BE2C (cell line): ENCODE measurements around the gene POMGNT1.

ENCODE experiments used
- DNase-seq: peaks from one replicate; pipeline ENCODE4 v3.0.0-alpha.2; 2020
- H3K27me3 ChIP-seq: fragments of 250-450 bp; sonication (Bioruptor Pico); 2 replicates; pipeline ENCODE4 v1.5.1; 2020; ENCODE audit warnings: mild to moderate bottlenecking
- H3K36me3 ChIP-seq: fragments of 250-450 bp; sonication (Bioruptor Pico); 2 replicates; pipeline ENCODE4 v1.5.1; 2020; ENCODE audit warnings: mild to moderate bottlenecking
- H3K4me1 ChIP-seq: fragments of 250-450 bp; sonication (Bioruptor Pico); 2 replicates; pipeline ENCODE4 v1.5.1; 2020
- H3K4me3 ChIP-seq: 2 replicates; pipeline ENCODE4 v1.5.1; 2011; ENCODE audit warnings: low read depth, low read length
- H3K9me3 ChIP-seq: fragments of 250-450 bp; sonication (Bioruptor Pico); 2 replicates; pipeline ENCODE4 v1.5.1; 2020
- TF ChIP-seq, protein P1 (sequence below): IDR thresholded peaks from 2 replicates; pipeline ENCODE4 v1.5.1; 2012; ENCODE audit warnings: mild to moderate bottlenecking, low read depth, low read length

The POMGNT1 gene

DNA sequence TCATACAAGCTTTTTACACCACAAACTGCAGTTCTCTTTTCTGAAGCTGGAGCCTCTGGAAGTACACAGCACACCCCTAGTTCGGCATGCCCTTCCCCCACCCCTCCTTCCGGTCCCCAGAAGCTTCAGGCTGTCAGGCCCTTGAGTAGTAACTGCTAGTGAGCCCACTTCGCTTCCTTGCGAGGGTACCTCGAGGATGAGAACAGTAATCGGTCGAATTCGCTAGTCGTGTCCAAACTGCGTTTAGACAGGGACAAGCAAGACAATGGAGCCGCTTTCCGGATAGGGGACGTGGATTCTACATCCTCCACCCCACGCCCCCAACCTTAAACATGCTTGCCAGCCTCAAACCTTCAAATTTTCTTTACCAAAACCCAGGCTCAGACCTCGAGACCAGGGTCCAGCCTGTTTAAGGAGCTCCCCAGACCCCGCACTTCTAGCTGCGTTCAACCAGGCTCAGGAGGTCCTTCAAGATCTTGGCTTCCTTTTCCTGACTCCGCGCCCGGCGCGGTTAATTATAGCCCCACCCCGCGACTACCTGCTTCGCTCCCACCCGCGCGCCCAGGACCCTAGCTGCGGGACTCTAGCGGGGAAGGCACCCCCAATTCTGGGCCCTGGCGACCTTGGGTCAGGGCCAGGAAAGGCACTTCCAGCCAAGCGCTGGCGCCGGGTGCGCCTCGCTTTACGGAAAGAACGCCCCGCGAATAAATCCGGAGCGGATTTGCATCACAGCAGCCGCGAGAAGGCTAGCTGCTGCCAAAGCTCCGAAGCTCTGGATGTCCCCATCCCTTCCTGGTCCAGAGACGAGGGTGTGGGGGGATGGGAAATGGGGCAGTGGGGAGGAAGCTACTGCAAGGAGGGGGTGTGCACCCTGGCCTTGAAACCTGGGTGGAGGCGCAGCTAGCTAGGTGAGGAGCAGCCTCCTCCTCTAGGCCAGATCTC lies 31.4 kb downstream of the POMGNT1 start:
- Histone ChIP-seq H3K4me1 (no peaks in the 10 kb centered on the region), H3K36me3 (no peaks in the 10 kb centered on the region), H3K9me3 (no peaks in the 10 kb centered on the region), H3K4me3 (no peak overlapping the region), H3K27me3 (no peaks in the 10 kb centered on the region)
- no peak for DNase-seq
- TF ChIP-seq, protein P1, sequence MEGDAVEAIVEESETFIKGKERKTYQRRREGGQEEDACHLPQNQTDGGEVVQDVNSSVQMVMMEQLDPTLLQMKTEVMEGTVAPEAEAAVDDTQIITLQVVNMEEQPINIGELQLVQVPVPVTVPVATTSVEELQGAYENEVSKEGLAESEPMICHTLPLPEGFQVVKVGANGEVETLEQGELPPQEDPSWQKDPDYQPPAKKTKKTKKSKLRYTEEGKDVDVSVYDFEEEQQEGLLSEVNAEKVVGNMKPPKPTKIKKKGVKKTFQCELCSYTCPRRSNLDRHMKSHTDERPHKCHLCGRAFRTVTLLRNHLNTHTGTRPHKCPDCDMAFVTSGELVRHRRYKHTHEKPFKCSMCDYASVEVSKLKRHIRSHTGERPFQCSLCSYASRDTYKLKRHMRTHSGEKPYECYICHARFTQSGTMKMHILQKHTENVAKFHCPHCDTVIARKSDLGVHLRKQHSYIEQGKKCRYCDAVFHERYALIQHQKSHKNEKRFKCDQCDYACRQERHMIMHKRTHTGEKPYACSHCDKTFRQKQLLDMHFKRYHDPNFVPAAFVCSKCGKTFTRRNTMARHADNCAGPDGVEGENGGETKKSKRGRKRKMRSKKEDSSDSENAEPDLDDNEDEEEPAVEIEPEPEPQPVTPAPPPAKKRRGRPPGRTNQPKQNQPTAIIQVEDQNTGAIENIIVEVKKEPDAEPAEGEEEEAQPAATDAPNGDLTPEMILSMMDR, result no peak

- TF ChIP-seq, protein P1, result no peak
- H3K36me3 ChIP-seq, result no peaks in the 10 kb centered on the region
- no peaks in the 10 kb centered on the region for H3K27me3 ChIP-seq
- no peaks in the 10 kb centered on the region for H3K4me1 ChIP-seq
- no peak for DNase-seq
- H3K9me3 ChIP-seq, result no peaks in the 10 kb centered on the region
- no peak overlapping the region for H3K4me3 ChIP-seq
Measured at GRCh38 chr1:46160212-46160611, 38.0 kb downstream of the POMGNT1 start.

GRCh38 chr1:46159516-46159915 lies 38.7 kb downstream of the POMGNT1 start:
- TF ChIP-seq, protein P1, result no peak
- Histone ChIP-seq H3K27me3 (no peaks in the 10 kb centered on the region), H3K9me3 (no peaks in the 10 kb centered on the region), H3K4me1 (no peaks in the 10 kb centered on the region), H3K36me3 (no peaks in the 10 kb centered on the region), H3K4me3 (no peak overlapping the region)
- no peak for DNase-seq

GRCh38 chr1:46158312-46159281 lies 39.6 kb downstream of the POMGNT1 start:
- no peaks in the 10 kb centered on the region for H3K4me1 ChIP-seq

GRCh38 chr1:46157916-46158311 lies 40.3 kb downstream of the POMGNT1 start:
- no peak for DNase-seq
- no peaks in the 10 kb centered on the region for H3K9me3 ChIP-seq
- no peaks in the 10 kb centered on the region for H3K27me3 ChIP-seq
- H3K4me3 ChIP-seq, result no peak overlapping the region
- H3K4me1 ChIP-seq, result no peaks in the 10 kb centered on the region
- no peaks in the 10 kb centered on the region for H3K36me3 ChIP-seq
- TF ChIP-seq, protein P1, result no peak

More at GRCh38 chr1:46158312-46159281, 39.6 kb downstream of the POMGNT1 start:
- TF ChIP-seq, protein P1, result no peak
- no peak for DNase-seq
- Histone ChIP-seq H3K27me3 (no peaks in the 10 kb centered on the region), H3K36me3 (no peaks in the 10 kb centered on the region), H3K4me3 (no peak overlapping the region), H3K9me3 (no peaks in the 10 kb centered on the region)
